Left cardiac atrium (tissue), 4 donors: ENCODE results near the gene MEGF11. TPM values are rescaled to one million over a fixed set of nuclear protein-coding genes. Genes with fewer than 3 reads are reported as not detected.
"Not testable (repeated sequence)": the region's sequence is repeated elsewhere in the genome, so short reads cannot be mapped to it uniquely, and the experiment has no call there.

Source experiments
- ATAC-seq, 2 donors: fragments of 200-7000 bp; cut with Tn5 transposase; one replicate each; pipeline ENCODE4 v1.9.1; 2020; ENCODE audit warnings: mild to moderate bottlenecking in 2 of 2, moderate library complexity in 2 of 2
- DNase-seq: peaks from one replicate; pipeline ENCODE4 v3.0.0-alpha.2; 2020
- intact Hi-C, 2 donors: fragments of 100-400 bp; cut with DNase I; formaldehyde crosslinking; loops; one replicate each; pipeline versions ENCODE4 v1.14.1 to v1.15.1; 2022 to 2023
- total RNA-seq, 2 donors: library from RNA; stranded (reverse); fragmentation: NEBNext Ultra II Directional; extraction: Animal tissue kit (Norgen Biotek cat#: 25700); gene quantifications; one replicate each; pipeline ENCODE4 v1.2.1, GENCODE V29; 2021
- donor health status: DM: no; HTN: yes; CAD: no.
- donor health status: DM: no; HTN: yes; CAD: no; lungs with severe emphysema.
- donor health status: DM: yes; HTN: yes; CAD: no.
- donor health status: Dilated cardiomyopathy.

MEGF11 gene
- total RNA-seq, 2 donors from 2014 or later, result not detected

DNA sequence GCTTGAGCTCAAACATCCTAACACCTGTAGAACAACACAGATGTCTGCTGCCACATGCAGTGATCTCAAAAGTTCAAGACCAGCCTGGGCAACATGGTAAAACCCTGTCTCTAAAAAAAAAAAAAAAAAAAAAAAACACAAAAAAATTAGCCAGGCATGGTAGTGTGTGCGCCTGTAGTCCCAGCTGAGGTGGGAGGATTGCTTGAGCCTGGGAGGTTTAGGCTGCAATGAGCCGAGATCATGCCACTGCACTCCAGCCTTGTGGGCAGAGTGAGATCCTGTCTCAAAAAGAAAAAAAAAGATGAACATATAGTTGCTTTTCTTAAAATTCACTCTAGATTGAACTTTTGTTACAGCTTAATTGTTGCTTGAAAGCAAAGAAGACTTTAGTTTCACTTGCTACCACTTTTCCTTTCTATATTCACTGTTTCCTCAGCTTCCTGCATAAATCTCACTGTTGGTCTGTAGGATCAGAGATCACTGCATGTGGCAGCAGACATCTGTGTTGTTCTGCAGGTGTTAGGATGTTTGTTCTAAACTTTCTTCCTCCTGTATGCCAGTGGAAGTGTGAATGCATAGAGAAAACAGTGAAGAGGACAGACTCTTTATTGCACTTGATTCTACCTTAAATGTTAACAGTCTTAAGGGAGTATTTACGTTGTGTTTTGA is 371.6 kb downstream of the MEGF11 start:
- ATAC-seq (no peak), DNase-seq (no peak)
- intact Hi-C loops, result no loop called here

DNA sequence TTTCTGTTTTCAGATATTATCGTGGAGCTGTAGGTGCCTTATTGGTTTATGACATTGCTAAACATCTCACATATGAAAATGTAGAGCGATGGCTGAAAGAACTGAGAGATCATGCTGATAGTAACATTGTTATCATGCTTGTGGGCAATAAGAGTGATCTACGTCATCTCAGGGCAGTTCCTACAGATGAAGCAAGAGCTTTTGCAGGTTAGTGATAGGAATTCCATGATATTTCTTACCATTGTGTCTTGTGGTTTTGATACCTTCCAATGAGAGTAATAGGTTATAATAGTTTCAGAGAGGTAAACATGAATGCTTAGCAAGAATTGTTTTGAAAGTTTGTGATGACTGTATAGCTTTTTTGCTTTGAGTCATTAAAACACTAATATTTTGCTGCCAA is 375.8 kb downstream of the MEGF11 start:
- ATAC-seq (no peak), DNase-seq (no peak)
- intact Hi-C loops, result no loop called here

DNA sequence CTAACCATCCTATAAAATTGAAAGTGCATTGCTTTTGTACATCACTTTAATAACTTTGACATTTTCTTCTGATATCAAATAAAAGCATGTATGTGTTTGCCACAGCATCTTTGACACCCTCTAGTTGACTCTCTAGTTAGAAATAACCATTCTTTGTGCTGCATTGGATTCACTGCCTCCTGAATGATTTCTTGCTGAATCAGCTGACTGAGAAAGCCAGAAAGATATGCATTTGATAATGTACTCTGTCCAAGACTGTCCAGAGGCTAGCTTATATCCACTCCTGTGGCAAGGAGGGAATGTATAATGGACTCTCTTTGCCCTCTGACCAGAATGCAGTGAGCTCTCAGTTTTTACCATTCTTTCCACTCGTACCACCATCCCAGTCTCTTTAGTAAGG is 378.1 kb downstream of the MEGF11 start:
- DNase-seq (no peak), ATAC-seq (no peak)
- intact Hi-C loops, result no loop called here

DNA sequence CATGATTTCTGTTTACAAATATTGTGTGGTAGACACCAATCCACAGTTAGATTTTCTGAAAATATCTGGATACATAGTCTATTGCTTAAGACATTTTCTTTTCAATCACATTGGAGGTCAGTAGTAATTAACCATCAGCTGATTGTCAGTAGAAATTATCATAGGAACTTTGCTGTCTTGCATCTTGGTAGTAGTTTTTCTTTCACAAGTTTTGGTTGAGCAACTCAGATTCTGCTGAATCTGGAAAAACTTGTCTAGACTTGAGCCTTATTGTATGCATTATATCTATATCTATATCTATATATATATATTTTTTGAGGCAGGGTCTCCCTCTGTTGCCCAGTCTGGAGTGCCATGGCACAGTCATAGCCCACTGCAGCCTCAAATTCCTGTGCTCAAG is 380.3 kb downstream of the MEGF11 start:
- intact Hi-C loops, result no loop called here
- no peak for ATAC-seq

DNA sequence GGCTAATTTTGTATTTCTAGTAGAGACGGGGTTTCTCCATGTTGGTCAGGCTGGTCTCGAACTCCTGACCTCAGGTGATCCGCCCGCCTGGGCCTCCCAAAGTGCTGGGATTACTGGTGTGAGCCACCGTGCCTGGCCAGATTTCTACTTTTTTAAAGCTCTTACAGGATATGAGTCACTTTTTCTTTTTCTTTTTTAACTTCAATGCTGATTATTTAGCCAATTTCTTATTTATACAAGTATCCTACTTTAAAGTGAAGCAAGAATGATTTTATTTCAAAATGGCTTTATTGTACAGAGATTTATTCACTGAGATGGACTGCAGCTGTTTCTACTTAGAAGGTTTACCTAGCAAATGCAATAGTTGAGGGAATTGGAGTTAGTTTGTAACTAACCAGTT is 381.0 kb downstream of the MEGF11 start:
- DNase-seq, intact Hi-C loops, ATAC-seq: not testable (repeated sequence)

More for the DNA sequence above, 380.3 kb downstream of the MEGF11 start:
- no peak for DNase-seq

DNA sequence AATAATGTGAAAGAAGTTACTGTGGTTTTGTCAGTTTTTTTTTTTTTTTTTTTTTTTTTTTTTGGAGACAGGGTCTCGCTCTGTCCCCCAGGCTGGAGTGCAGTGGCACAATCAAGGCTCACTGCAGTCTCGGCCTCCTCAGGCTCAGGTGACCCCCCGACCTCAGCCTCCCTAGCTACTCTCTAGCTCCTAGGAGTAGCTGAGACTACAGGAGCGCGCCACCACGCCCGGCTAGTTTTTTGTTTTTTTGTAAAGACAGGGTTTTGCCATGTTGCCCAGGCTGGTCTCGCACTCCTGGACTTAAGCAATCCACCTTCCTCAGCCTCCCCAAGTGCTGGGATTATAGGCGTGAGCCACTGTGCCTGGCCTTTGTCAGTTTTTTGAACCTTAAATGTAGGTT is 381.7 kb downstream of the MEGF11 start:
- intact Hi-C loops, ATAC-seq, DNase-seq: not testable (repeated sequence)

DNA sequence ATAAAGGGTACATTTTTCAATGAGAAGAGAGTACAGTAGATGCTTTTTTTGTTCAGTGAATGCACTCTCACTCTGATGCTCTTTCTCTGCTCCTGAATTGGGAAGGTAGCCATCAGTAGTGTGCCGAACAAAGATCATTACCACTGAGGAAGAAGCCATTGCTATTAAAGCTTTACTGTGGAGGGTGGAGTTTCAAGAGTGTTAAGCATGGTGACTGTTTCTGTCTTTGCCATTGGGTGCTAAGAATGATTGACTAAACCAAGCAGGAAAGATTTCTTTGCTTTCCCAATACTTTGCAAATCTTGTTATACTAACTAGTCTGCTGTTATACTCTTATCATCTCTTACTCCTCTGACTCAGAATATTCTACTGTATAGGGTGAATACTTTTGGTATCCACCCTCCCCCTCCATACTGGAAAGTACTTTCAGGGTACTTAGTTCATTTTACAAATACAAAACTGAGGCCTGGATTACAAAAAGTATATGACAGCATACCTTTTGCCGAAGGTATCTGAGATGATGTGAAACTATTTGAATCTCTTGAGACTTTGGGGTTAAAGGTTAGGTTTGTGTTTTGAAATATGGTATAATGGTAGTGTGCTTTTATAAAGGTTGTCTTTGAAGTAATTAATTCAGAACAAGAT is 382.5 kb downstream of the MEGF11 start:
- intact Hi-C loops, result no loop called here
- DNase-seq, result no peak
- ATAC-seq, result no peak

DNA sequence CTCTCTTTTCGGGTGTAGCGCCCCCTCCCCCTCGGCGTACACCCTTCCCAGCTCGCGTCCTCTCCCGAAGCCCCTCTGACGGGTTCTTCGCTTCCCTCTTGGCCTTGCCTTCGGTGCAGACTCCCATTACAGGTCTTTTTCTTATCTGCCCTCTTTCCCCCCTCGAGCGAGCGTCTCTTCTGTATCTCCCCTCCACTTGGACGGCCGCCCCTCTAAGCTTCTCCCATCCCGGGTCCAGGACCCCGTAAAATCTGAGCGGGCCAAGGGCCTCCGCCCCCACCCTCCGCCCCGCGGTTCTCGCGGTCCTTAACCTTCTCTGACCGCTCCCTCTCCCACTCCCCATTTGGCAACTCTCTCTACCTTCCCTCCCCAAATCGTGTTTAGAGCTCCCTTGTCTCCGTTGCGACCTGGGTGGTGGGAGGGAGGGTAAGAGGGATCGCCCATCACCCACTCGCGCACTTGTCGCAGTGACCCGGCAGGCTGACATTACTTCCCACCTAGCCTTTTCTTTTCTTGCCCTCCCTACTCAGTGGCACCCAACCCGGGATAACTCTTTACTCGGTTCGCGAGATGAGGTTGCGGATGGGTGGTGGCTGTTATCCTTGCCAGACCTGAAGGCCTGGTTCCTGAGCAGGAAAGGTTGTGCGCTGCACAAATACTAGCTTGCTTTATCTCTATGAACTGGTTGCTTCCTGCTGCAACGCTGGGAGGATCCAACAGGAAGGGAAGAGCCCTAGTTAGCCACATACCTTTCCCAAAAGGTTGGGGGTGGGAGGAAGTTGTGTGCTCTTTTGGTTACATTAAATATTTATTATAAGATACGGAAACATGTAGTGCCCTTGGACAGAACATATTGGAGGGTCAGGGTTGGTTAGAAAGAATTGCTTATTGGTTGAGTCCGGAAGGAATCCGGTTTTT is 383.3 kb downstream of the MEGF11 start:
- peak; percentile 10 to 41 for ATAC-seq
- intact Hi-C loops, result loop anchor here in 1 of 2 donors (1.0 kb wide), 1 partner anchor 79 kb away; no protein-coding TSS in a partner anchor
- DNase-seq, result peak; percentile 77

DNA sequence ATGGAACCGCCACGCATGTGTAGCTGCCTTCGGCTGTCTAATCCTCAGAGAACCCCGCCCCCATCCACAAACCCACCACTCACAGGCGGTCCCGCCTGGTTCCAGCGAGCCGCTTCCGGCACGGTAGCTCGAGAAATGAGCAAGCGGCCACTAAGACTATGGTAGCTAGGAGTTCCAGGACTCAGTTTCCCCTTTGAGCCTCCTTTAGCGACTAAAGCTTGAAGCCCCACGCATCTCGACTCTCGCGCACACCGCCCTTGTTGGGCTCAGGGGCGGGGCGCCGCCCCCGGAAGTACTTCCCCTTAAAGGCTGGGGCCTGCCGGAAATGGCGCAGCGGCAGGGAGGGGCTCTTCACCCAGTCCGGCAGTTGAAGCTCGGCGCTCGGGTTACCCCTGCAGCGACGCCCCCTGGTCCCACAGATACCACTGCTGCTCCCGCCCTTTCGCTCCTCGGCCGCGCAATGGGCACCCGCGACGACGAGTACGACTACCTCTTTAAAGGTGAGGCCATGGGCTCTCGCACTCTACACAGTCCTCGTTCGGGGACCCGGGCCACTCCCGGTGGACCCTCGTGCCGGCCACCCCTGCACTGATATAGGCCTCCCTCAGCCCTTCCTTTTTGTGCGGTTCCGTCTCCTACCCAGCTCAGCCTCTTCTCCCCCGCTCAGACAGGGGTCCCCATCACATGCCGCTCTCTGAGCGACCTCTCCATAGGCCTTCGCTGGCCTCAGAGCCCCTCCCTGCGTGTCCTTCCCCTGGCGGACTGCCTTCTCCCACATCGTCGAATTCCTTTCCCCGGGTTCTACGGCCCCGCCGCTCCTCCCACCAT is 384.2 kb downstream of the MEGF11 start, which contains the start of gene RAB11A:
Gene RAB11A (plus strand): TSS at position 366 of the 828 bp plus-strand sequence. CDS start 95 bp downstream, at position 461.
- intact Hi-C loops, result loop anchor here in 1 of 2 donors (1.0 kb wide), 1 partner anchor 78 kb away; no protein-coding TSS in a partner anchor
- ATAC-seq, result peak; percentile 99
- peak; percentile 98 for DNase-seq

DNA sequence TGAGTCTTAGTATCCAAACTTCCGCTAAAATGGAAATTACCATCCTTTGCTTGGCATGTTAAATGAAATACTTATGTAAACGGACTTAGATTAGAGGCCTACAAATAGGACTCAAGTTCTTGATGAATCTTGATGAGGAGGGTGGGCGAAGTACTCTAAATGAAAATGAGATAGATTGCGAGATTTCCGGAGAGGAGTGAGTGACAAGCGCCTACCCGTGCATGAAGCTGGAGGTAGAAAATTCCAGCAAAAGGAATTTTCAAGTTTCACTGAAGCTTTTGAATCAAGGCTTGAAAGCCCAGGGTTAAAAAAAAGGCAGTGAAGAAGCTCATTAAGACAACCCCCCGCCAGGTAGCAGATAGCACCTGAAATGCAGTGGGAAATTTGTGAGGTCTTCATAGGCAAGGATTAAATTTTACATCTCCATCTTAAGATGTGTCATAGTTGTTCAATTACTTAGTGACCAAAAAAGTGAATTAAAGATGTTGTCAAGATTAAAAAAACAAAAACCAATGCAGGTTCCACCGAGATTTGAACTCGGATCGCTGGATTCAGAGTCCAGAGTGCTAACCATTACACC is 384.9 kb downstream of the MEGF11 start:
- no peak for ATAC-seq
- intact Hi-C loops, result loop anchor here in 1 of 2 donors (1.0 kb wide), 1 partner anchor 77 kb away; no protein-coding TSS in a partner anchor
- DNase-seq, result no peak

DNA sequence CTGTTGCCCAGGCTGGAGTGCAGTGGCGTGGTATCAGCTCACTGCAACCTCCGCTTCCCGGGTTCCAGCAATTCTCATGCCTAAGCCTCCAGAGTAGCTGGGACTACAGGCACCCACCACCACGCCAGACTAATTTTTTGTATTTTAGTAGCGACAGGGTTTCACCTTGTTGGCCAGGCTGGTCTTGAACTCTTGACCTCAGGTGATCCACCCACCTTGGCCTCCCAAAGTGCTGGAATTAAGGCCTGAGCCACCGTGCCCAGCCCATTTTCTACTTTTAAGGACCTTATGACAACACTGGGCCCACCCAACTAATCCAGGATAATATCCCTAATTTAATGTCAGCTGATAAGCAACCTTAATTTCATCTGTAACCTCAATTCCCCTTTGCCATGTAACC is 385.6 kb downstream of the MEGF11 start:
- intact Hi-C loops, DNase-seq, ATAC-seq: not testable (repeated sequence)

DNA sequence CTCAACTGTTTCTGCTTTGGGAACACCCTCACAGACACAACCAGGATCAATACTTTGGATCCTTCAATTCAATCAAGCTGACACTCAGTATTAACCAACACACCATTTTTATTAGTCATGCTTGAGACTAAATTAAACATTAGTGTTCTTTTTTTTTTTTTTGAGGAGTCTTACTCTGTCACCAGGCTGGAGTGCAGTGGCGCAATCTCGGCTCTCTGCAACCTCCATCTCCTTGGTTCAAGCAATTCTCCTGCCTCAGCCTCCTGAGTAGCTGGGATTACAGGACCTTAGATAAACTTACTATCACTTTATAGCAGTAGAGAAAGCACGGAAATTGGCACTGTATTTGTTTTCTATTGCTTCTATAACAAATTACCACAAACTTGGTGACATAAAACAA is 386.3 kb downstream of the MEGF11 start:
- intact Hi-C loops, result no loop called here
- DNase-seq, result no peak

DNA sequence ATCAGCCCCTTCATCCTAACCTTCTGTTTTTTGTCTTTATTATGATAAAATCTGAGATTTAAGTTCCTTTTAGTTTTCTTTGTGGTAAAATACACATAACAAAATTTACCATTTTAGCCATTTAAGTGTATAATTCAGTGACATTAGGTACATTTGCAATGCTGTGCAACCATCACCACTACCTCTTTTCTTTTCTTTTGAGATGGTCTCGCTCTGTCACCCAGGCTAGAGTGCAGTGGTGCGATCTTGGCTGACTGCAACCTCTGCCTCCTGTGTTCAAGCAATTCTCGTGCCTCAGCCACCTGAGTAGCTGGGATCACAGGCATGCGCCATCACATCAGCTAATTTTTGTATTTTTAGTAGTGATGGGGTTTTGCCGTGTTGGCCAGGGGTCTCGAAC is 390.4 kb downstream of the MEGF11 start:
- no peak for DNase-seq
- ATAC-seq, result no peak
- intact Hi-C loops, result no loop called here

More for the DNA sequence above, 386.3 kb downstream of the MEGF11 start:
- ATAC-seq, result no peak

DNA sequence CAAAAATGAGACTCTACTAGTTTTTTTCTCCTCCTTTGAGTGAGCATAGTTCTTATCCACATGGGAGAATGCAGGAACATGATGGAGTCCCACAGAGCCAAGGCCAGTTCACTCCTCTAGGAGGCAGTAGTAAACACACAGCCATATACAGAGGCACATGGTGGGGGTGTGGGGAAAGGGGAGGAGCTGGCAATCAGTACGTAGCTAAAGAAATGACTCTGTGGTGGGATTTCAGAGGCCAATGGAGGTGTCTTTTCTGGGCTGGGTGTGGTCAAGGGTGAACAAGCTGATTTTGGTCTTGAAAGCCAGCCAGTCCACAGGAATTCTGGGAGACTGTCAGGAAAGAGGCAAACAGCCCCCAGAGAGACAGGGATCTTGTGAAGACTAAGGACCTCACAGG is 390.9 kb downstream of the MEGF11 start:
- intact Hi-C loops, result no loop called here
- ATAC-seq (peak; percentile 34 to 74), DNase-seq (peak; percentile 36)

DNA sequence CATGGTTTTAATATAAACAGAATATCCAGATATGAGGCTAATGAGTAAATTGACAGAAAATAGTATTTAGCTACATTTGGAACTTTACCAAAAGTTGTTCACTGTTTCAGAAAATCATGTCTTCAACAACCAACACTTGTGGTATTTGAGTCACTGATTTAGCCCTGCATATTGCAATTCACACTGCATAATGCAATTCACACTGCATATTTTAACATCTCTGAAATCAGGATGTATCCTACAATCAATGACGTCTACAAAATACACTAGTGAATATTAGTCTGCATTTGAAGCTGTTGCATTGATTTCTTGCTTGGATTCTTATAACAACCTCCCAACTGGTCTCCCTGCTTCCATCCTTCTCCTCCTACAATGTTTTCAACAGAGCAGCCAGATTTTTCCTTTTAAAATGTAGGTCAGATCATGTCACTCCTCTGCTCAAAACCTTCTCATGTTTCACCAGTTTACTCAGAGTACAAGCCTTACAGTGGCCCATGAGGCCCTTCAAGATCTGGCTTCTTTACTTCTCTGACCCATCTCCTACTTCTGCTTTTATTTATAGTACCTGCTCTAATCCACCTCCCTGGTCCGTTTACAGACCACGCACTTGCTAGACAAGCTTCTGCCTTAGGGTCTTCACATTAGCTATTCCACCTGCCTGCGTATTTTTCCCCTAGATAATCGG is 395.7 kb downstream of the MEGF11 start:
- intact Hi-C loops, result loop anchor here in 1 of 2 donors (2.0 kb wide), 1 partner anchor 219 kb away; no protein-coding TSS in a partner anchor
- DNase-seq, result no peak
- peak in 1 of 2 donors; percentile 22 for ATAC-seq

DNA sequence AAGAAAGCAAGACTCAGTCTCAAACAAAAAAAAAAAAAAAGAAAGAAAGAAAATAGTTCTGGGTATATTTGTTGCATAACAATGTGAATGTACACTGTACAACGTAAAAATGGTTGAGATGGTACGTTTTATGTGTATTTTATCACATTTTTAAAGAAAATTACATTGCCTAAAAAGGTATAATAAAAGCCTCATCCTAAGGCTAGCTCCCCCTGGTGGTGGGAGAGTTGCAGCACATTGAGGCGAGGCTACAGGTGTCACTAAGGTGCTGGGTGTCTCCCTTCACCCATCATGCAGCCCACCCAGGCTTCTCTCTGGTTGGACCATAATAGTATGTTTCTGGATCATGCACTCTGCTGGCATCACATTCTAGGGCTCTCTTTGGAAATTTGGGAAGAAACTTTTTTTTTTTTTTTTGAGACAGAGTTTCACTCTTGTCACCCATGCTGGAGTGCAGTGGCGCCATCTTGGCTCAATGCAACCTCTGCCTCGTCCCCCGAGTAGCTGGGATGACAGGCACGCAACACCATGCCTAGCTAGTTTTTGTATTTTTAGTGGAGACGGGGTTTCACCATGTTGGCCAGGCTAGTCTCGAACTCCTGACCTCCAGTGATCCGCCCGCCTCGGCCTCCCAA is 396.6 kb downstream of the MEGF11 start:
- ATAC-seq (peak in 1 of 2 donors; percentile 49), DNase-seq (peak; percentile 68)

DNA sequence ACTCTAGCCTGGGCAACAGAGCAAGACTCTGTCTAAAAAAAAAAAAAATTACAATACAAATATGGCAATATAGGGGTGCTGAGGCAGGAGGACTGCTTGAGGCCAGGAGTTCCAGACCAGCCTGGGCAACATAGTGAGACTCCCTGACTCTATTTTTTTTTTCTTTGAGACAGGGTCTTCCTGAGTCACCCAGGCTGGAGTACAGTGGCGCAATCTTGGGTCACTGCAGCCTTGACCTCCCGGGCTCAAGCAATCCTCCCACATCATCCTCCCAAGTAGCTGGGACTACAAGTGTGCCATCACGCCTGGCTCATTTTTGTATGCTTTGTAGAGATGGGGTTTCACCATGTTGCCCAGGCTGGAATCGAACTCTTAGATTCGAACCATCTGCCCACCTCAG is 401.6 kb downstream of the MEGF11 start:
- no peak for ATAC-seq
- DNase-seq, result no peak
- intact Hi-C loops, result no loop called here

More for the DNA sequence above, 396.6 kb downstream of the MEGF11 start:
- intact Hi-C loops, result loop anchor here in 1 of 2 donors (2.0 kb wide), 1 partner anchor 218 kb away; no protein-coding TSS in a partner anchor
